Midbrain (tissue), 1 donor: Measurements from ENCODE around the gene MREG.
"Not testable (repeated sequence)": the region's sequence is repeated elsewhere in the genome, so short reads cannot be mapped to it uniquely, and the experiment has no call there.

ENCODE experiments used
- DNase-seq: peaks from one replicate; lab custom pipeline; 2025; lab: John Stamatoyannopoulos, UW

MREG gene

DNA sequence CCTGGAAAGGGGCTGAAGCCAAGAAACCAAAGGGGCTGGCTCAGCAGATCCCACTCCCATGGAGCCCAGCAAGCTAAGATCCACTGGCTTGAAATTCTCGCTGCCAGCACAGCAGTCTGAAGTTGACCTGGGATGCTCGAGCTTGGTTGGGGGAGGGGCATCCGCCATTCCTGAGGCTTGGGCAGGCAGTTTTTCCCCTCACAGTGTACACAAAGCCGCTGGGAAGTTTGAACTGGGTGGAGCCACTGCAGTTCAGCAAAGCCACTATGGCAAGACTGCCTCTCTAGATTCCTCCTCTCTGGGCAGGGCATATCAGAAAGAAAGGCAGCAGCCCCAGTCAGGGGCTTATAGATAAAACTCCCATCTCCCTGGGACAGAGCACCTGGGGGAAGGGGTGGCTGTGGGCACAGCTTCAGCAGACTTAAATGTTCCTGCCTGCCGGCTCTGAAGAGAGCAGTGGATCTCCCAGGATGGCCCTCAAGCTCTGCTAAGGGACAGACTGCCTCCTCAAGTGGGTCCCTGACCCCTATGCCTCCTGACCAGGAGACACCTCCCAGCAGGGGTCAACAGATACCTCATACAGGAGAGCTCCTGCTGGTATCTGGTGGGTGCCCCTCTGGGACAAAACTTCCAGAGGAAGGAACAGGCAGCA lies 24.7 kb downstream of the MREG start:
- DNase-seq, result not testable (repeated sequence)

DNA sequence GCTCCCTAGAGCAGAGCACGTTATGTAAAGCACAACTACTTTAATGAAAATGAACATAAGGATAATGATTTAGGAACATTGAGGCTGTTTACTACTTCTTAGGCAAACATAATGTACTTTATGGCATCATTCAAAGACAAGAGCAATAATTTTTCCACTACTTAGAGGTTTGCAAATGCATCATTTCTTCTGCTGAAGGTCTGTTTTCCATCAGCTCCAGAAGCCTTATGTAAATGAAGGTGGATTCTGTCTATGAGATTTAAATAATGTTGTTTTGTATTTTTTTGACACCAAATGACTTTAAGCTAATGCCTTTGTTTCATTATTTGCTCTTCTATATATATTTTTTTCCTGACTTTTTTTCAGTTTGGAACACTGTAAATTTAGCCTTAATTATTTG lies 28.1 kb downstream of the MREG start:
- no peak for DNase-seq

DNA sequence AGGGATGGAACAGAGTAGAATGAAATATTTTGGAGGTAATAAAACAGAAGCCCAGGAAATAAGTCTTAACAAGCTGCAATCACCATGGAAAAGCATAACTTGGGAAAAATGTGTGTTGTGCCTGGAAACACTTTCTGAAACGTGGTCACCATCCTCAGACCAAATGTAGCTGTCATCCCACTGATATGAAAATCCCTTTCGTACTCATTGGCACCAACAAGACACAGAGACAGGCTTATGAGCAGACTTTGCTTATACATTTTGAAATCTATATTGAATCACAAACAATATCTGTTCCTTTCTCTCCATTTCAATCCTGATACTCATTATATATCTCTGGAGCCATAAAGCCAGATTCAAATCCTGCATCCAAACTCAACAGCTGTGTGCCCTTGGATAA lies 28.7 kb downstream of the MREG start:
- no peak for DNase-seq

DNA sequence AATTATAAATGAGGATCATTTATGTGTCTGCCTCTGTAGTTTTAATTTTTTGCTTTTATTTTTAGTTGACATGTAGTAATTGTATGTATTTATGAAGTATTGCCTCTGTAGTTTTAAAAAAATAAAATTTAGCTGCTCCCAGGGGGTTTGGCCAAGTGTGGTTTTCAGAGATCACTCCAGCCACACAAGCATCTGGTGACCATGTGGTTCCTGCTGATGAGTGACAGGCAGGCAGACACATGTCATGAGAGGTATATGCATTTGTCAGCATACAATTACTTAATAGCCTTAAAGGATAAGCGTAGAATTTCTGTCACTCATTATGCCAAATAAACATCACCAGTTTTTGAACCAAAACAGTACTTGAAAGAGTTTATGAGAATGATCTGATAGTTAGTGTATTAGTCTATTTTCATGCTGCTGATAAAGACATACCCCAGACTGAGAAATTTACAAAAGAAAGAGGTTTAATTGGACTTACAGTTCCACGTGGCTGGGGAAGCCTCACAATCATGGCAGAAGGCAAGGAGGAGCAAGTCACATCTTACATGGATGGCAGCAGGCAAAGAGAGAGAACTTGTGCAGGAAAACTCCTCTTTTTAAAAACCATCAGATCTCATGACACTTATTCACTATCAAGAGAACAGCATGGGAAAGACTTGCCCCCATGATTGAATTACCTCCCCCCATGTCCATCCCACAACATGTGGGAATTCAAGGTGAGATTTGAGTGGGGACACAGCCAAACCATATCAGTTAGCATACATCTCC lies 29.6 kb downstream of the MREG start:
- no peak for DNase-seq

DNA sequence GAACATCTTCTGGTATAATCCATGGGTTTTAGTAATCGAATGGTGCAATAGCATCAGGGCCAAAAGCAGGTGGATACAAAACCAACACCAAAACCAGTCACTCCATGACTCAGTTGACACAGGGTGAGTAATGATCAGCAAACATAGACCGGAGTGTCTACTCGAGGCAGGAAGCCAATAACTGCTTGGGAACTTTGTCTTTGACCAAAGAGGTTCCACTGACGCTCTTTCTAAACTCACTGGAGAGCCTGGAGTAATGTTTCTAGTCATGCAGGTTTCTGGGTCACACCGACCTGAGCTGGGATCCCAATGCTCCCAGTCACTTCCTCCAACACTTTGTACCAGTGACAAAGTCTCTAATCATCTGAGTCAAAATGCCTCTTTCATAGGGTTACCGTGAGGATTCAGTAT lies 30.9 kb downstream of the MREG start:
- DNase-seq, result no peak

DNA sequence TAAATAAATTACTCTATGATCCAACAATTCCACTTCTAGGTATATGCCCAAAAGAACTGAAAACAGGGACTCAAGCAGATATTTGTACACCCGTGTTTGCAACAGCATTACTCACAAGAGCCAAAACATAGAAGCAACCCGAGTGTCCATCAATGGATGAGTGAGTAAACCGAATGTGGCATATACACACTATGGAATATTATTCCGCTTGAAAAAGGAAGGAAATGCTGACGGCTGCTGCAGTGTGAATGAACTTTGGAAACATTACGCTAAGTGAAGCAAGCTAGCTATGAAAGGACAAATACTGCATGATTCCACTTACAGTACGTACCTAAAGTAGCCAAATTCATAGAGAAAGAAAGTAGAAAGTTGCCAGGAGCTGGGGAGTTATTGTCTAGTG lies 32.2 kb downstream of the MREG start:
- DNase-seq, result no peak

DNA sequence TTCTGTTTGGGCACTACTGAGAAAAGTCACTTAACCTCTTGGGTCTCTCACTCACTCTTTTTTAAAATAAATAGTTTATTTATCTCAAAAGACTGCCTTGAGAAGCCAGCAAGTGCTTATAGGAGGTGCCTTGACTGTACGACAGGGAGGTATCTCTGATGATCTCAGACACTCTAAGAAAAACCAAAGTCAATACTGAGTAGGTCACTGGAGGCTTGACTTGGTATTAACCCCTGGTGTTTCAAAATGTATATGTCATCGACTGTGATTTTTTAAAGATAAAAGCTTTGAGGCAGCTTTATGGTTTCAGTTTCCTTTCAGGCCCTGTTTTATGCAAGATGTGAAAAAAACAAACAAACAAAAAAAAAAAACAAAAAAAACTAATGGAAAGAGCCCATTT lies 33.7 kb downstream of the MREG start:
- no peak for DNase-seq

DNA sequence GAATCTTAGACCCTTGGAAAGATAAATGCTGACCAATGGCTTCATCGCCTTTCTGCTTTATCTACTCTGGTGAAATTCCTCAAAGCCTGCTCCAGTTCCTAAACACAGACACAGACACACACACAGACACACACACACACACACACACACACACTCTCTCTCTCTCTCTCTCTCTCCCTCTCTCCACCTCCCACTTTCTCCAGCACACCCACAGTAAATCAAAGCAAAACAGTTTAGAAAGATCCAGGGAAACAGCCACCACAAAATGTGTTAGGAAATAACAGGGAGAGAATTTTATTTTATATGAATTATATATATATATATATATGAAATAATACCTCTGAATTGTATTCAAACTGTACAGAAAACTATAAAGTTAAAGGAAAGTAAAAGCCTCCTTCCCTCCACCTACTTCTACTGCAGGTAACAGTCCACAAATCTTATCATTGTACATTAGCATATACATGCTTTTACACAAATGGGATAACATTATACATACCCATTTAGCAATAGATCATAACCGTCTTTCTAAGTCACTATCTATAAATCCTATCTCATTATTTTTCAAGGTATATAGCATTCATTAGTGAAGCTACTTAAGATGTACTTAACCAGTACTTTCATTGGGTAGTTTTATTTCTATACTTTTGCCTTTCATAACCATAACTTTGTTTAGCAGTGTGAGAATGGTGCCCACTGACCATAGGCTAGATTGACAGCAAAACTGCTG lies 38.5 kb downstream of the MREG start:
- no peak for DNase-seq

DNA sequence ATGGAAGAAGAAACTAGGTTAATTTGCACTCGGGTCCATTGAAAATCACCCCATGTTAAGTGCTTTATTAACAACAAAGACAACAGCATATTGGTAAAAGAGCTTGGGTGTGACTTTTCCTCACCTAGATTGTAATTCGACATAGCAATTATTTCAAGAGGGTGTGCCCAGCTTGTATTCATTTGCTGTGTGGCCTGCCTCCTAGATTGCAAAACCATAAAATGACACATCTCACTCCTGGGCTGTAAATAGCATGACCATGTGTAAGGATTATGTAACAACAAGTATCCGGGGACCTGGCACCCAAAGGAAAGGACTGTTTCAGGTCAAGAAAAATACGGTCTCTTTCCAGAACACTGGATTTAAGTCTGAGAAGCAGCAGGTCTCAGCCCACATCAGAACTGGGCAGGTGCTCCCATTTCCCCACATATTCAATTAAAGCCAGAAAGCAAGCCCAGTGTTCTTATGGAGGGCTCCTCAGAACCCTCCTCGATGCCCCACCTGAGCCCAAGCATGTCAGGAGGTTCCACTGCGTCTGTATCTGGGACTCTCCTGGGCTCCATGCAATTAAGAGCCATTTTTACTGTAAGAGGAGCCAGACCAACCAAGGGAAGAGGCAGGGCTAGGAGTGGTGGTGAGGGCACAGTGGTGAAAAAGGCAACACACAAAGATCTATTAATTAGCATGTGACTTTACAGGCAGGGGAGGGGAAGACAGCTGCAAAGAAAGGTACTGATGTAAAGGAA lies 39.2 kb downstream of the MREG start:
- DNase-seq, result no peak

DNA sequence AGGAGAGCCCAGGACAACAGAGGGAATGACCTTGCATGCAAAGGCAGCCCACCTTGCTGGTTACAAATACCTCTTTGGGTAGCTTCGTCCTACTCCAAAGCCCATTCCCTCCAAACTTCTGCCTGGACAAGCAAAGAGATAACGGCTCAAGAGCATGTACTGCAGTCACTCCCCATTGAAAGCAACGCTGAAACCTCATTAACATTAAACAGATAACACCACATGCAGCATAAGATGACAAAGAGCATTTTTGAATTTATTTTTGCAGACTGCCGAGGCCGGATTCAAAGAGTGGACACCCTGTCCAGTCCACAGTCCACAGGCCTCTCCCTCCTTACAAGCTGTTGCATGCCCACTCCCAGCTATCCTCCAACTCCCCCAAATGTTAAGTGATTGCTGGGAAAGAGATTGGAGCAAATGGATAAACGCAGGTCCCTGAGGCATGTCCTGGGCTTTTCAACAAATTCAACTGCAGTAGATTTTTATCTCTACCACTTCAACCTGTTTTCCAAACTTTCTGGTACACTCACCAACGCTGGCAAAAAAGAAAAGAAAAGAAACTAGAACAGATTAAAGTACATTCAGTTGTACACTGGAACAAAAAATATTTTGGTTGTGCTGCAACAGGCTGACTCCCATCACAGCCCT lies 40.1 kb downstream of the MREG start:
- DNase-seq, result no peak

DNA sequence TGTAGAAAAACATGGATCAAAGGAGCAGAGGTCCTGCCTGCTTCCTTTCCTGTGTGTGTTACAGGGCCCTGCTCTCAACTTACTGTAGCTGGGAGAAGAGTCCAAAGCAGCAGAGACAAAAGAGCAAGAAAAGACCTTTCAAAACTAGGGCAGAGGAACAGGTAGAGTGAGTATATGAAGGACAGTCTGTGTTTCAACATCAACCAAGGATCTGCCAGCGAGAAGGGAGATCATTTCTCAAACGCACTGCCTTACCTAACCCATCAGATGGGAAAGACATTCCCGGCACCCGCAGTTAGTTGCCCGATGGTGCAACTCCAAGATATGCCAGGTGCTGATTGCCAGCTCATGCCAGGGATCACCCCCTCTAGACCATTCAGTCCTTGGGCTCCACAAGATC lies 41.7 kb downstream of the MREG start:
- no peak for DNase-seq

DNA sequence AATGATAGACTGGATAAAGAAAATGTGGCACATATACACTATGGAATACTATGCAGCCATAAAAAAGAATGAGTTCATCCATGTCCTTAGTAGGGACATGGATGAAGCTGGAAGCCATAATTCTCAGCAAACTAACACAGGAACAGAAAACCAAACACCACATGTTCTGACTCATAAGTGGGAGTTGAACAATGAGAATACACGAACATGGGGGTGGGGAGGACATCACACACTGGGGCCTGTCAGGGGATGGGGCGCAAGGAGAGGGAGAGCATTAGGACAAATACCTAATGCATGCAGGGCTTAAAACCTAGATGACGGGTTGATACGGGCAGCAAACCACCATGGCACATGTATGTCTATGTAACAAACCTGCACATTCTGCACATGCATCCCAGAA lies 42.5 kb downstream of the MREG start:
- not testable (repeated sequence) for DNase-seq

DNA sequence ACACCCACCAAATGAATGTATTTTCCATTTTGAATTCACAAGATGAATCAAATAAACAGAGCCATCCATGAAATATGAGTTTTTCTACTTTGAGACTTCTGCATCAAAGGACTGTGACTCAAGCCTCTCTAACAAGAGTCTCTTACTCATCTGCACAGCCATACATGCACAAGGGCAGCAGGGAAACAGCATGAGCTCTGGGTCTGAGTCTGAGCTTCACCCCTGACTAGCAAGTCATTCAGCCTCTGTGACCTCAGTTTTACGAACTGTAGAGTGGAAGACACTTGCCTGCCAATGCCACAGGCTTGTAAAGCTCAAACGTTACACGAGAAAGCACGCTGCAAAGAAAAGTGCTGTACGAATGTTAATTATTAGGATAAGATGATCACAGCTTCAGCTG lies 42.9 kb downstream of the MREG start:
- DNase-seq, result no peak

DNA sequence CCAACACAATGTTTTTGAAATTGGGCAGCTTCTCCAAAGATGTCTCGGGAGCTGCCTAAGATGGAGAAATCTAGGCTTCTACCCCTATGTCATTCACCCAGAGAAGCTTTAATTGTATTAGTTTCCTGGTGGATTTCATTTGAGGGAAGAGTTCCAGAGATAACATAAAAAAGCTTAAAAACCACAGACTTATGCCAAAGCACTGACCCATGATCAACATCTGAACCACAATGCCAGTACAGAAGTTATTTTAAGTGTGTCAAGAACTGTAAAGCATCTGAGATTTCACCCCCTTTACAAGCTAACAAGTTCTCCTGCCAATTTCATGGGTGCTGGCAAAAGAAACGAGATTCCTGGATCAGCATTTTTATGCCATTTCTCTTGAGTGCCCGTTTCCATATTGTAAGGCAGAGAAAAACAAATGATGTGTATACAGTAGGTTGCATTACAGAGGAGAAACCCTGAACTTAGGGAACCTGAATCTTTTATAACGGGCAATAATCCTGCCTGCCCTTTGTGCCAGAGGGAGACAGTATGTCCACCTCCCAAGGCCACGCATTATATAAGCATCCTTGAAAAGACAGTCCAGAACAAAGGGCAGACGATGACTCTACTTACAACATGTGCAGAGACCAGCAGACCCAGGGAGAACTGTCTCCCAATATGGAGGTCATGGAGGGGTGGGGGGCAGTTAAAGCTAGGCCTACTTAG lies 44.1 kb downstream of the MREG start:
- no peak for DNase-seq

DNA sequence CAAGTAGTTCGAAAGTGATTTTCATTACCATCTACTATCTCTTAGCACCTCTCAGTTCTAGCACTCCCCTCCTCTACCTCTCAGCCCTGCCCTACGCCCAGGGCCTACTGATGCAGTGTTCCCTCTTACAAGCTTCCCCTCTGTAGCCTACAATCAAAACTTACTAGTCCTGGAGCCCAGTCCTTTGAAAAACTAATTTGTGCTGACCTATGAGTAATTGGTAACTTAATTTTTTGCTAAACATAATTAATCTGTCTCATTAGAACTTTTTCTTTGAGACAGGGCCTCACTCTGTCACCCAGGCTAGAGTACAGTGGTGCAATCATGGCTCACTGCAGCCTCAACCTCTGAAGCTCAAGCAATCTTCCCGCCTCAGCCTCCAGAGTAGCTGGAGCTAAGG lies 44.9 kb downstream of the MREG start:
- DNase-seq, result no peak

DNA sequence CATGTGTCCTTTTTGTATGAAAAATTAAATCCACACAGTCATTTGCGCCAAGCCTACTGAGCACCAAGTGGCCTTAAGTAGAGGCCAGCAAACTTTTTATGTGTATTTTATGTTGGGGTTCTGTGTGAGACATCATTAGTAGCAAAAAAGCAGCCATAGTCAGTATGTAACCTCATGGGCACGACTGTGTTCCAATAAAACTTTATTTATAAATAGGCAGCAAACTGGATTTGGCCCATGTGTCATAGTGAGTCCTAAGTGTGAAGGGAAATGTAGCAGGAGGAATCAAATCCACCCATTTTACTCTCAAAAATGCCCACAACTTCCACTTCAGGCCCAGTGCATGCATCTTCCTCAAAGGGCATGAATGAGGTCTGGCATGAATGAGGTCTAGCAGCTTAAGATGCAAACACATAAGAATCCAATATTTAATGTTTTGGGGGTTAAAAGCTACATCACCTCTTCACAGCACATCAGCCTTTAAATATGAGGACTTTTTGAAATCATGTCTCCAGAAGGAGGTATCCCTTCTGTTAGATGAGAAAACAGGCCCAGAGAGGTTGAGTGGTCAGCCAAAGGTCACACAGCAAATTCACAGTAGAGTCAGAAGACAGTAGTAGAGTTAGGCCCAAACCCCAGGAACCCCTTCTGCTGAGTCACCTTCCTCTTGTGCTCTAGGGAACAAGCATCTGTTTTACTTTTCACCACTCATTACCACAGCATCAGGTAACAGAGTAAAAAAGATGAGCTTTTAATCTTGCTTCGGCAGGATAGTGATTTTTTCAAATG lies 45.6 kb downstream of the MREG start:
- no peak for DNase-seq

DNA sequence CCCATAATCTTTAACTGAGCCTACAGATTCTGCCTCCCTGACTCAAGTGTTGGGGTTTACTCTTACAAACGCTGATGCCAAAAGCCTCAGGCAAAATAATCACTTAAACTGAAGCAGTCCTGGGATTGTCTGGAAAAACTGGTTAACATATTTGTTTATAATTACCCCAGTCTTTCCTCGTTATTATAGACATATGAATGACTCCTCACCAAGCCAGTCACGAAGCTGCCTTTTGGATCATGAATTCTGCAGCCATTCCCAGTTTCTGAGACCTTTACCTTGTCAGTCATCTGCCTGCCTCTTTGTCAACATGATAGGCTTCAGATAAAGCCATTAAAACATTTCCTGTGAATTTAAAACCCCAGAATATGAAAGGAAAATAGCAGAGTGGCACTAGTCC lies 46.4 kb downstream of the MREG start:
- DNase-seq, result no peak

DNA sequence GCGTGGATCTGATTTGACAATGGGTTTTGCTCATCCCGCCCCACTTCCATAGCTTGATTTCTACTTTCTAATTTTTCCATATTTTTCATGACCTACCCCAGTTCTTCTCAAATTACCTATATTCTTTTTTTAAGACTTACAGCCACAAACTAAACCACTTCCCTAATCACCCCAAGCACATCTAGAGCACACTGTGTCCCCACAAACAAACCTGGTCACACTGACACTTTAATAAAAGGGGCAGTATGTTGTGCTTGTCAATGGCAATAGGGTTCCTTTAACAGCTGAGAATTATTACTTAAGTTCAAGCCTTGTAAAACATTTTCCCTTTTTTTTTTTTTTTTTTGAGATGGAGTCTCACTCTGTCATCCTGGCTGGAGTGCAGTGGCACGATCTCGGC lies 47.1 kb downstream of the MREG start:
- DNase-seq, result no peak

DNA sequence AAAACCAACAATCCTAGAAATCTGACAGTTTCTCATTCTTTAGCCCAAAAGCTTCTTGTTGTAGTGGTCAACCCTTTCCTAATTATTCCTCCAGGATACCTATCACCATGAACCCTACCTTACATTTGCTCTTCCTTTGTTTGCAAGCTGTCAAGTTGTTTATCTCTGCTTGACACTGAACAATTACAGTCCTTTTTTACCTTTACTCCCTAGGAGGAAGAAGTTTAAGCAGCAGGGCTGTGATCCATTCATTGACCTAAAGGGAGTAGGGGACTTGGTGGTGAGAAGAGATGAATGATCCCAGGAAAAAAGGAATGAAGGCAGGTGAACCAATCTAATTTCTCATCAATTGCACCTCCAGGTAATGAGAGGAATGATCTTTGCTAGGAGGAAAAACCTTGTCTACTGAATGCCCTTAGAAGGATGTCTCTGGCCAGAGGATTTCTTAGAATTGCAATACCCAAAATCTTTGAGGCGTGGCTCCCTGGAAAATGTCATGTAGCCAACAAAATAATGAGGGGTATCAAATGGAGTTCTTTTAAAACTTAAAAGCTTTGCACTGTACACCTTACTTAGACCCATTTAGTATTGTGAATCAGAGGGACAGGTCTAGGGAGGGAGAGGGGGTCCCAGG lies 47.7 kb downstream of the MREG start:
- no peak for DNase-seq

DNA sequence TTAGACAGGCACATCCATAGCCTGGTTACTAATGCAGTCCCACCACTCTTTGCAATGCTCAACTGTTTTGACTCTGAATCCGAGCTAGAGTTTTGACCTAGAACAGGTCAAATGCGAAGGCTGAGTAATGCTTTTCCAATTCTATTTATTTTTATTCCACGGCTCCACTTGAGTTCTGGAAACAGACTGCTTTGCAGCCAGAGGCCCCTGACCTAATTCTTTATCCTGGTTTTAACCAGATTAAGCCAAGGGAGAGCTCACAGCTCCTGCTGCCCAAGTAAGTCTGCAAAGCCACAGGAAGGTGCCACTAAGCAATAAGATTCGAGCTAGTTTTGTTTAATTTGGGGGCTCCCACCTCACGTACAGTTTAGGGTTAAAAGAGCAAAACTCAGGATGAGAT lies 51.4 kb downstream of the MREG start:
- DNase-seq, result peak; percentile 21
